Transverse colon (tissue), 4 donors: ENCODE measurements around the gene CMPK1. TPM values are rescaled to one million over a fixed set of nuclear protein-coding genes. Genes with fewer than 3 reads are reported as not detected.

Source experiments
- DNase-seq: peaks from one replicate; pipeline ENCODE4 v3.0.0-alpha.2; 2019
- H3K27ac ChIP-seq, 4 donors: fragments of 200-600 bp; sonication (generic); 2 replicates each; pipeline ENCODE4 v1.5.1; 2016 to 2018; ENCODE audit warnings: inconsistent platforms in 4 of 4
- H3K27me3 ChIP-seq: fragments of 200-600 bp; sonication (generic); 2 replicates; pipeline ENCODE4 v1.5.1; 2017; ENCODE audit warnings: inconsistent platforms
- H3K36me3 ChIP-seq, 4 donors: fragments of 200-600 bp; sonication (generic); 2 replicates each; pipeline ENCODE4 v1.5.1; 2017 to 2019; ENCODE audit warnings: inconsistent platforms in 4 of 4
- H3K4me1 ChIP-seq, 4 donors: fragments of 200-600 bp; sonication (generic); 2 replicates each; pipeline ENCODE4 v1.5.1; 2017 to 2020; ENCODE audit warnings: inconsistent platforms in 4 of 4
- H3K4me3 ChIP-seq, 4 donors: fragments of 200-600 bp; sonication (generic); 1 replicate in 1 of 4; 2 replicates in 3 of 4; pipeline versions ENCODE4 v1.5.1 to v1.6.1; 2017 to 2019; ENCODE audit warnings: inconsistent platforms in 4 of 4
- H3K9me3 ChIP-seq, 2 donors: fragments of 200-600 bp; sonication (generic); 2 replicates each; pipeline ENCODE4 v1.5.1; 2017 to 2019; ENCODE audit warnings: inconsistent platforms in 2 of 2
- CTCF ChIP-seq, 5 experiments: fragments of 200-600 bp in 3 of 5; fragments of 450-650 bp in 2 of 5; sonication (generic) in 3 of 5; IDR thresholded peaks; 1 replicate in 2 of 5; 2 replicates in 3 of 5; pipeline ENCODE4 v1.5.1; 2016 to 2017; ENCODE audit warnings: antibody characterized with exemption in 5 of 5, inconsistent platforms in 3 of 5, mild to moderate bottlenecking in 2 of 5, moderate library complexity in 1 of 5
- EP300 ChIP-seq: sonication (generic); formaldehyde crosslinking; IDR thresholded peaks from one replicate; pipeline ENCODE4 v1.6.1; 2017; ENCODE audit warnings: antibody characterized with exemption, low read depth
- POLR2A ChIP-seq: fragments of 450-650 bp; IDR thresholded peaks from one replicate; pipeline ENCODE4 v1.6.1; 2016; ENCODE audit warnings: antibody characterized with exemption, mild to moderate bottlenecking, moderate library complexity
- POLR2AphosphoS5 ChIP-seq, 3 donors: sonication (generic); formaldehyde crosslinking; IDR thresholded peaks; one replicate each; pipeline ENCODE4 v1.6.1; 2016; ENCODE audit warnings: antibody characterized with exemption in 3 of 3
- WGBS, 2 donors: methylation state at CpG; one replicate each; pipeline ENCODE4 v1.1.5; 2018; ENCODE audit warnings: low coverage in 1 of 2; 5-methylcytosine and 5-hydroxymethylcytosine counted together
- in situ Hi-C, 4 donors: fragments of 200-750 bp; cut with MboI; loops; one replicate each; pipeline versions ENCODE4 v1.15.0 to v1.15.1; 2017; ENCODE audit warnings: low sequenced_read_pairs in 3 of 4, low pct_ligation_motif_present in 1 of 4, low pct_unique_long_range_greater_than_20kb in 1 of 4
- intact Hi-C: fragments of 100-400 bp; cut with DNase I; formaldehyde crosslinking; loops from one replicate; pipeline ENCODE4 v1.15.1; 2023; ENCODE audit warnings: low total_unique reads
- total RNA-seq, 4 donors: library from RNA; depleted of rRNA; stranded (reverse); fragments of >200 nt; gene quantifications; one replicate each; pipeline ENCODE4 v1.1.0, GENCODE V29; 2016

Gene CMPK1
- total RNA-seq, 4 donors from 2014 or later, result 71.6 to 162 (median 109) TPM

GRCh38 chr1:47393141-47393540 is 59.6 kb downstream of the CMPK1 start:
- no peak overlapping the region for H3K27ac ChIP-seq
- no peaks in the 10 kb centered on the region for H3K27me3 ChIP-seq
- TF ChIP-seq POLR2AphosphoS5 (IDR thresholded peaks at IDR 0.05), result no peak
- no peak for TF ChIP-seq POLR2A
- no peak for TF ChIP-seq CTCF (IDR thresholded peaks at IDR 0.05)
- TF ChIP-seq EP300, result no peak
- 66 to 80% methylated on average over 3 to 5 of the region's 5 CpGs for WGBS, 2 donors
- H3K4me1 ChIP-seq, result peaks cover 0 to 14% (median 7%) of the 10 kb centered on the region in 4 donors
- in situ Hi-C loops, result no loop called here
- intact Hi-C loops, result no loop called here
- no peak for DNase-seq
- no peaks in the 10 kb centered on the region for H3K9me3 ChIP-seq
- H3K4me3 ChIP-seq, result no peak overlapping the region
- no peaks in the 10 kb centered on the region for H3K36me3 ChIP-seq

- peaks cover 0 to 6% (median 2%) of the 10 kb centered on the region in 4 donors for H3K4me1 ChIP-seq
- intact Hi-C loops (no loop called here), in situ Hi-C loops (no loop called here)
- 84 to 96% methylated on average over 3 of the region's 3 CpGs for WGBS, 2 donors
- H3K9me3 ChIP-seq, result no peaks in the 10 kb centered on the region
- no peak overlapping the region for H3K27ac ChIP-seq
- DNase-seq, result no peak
- H3K27me3 ChIP-seq, result peaks cover 5% of the 10 kb centered on the region
- no peaks in the 10 kb centered on the region for H3K36me3 ChIP-seq
- no peak overlapping the region for H3K4me3 ChIP-seq
- TF ChIP-seq CTCF (IDR thresholded peaks at IDR 0.05), result no peak
- TF ChIP-seq POLR2A, result no peak
- no peak for TF ChIP-seq EP300
- TF ChIP-seq POLR2AphosphoS5 (IDR thresholded peaks at IDR 0.05), result no peak
Observed at GRCh38 chr1:47395433-47395832, 61.8 kb downstream of the CMPK1 start.

- no peaks in the 10 kb centered on the region for H3K36me3 ChIP-seq
- H3K9me3 ChIP-seq, result no peaks in the 10 kb centered on the region
- TF ChIP-seq EP300, result no peak
- no peak for TF ChIP-seq CTCF (IDR thresholded peaks at IDR 0.05)
- no peak for TF ChIP-seq POLR2A
- no peak for TF ChIP-seq POLR2AphosphoS5 (IDR thresholded peaks at IDR 0.05)
- in situ Hi-C loops (no loop called here), intact Hi-C loops (no loop called here)
- WGBS, 2 donors, result 68 to 100% methylated on average over 2 to 6 of the region's 6 CpGs
- DNase-seq, result no peak
- no peak overlapping the region for H3K4me3 ChIP-seq
- H3K27ac ChIP-seq, result no peak overlapping the region
- H3K4me1 ChIP-seq, result peaks cover 0 to 3% (median 0%) of the 10 kb centered on the region in 4 donors
- H3K27me3 ChIP-seq, result peaks cover 5% of the 10 kb centered on the region
Observed at GRCh38 chr1:47396671-47397196, 63.1 kb downstream of the CMPK1 start.

- Histone ChIP-seq H3K36me3 (no peaks in the 10 kb centered on the region), H3K4me3 (no peak overlapping the region), H3K27ac (no peak overlapping the region), H3K27me3 (peaks cover 5% of the 10 kb centered on the region), H3K9me3 (no peaks in the 10 kb centered on the region), H3K4me1 (peaks cover 0 to 3% (median 0%) of the 10 kb centered on the region in 4 donors)
- 90% methylated on average over 4 of the region's 4 CpGs; no CpG with 5 or more reads in 1 of the 2 donors for WGBS, 2 donors
- no peak for TF ChIP-seq POLR2A
- no peak for TF ChIP-seq CTCF (IDR thresholded peaks at IDR 0.05)
- TF ChIP-seq EP300, result no peak
- no peak for TF ChIP-seq POLR2AphosphoS5 (IDR thresholded peaks at IDR 0.05)
- no peak for DNase-seq
- in situ Hi-C loops, result no loop called here
- intact Hi-C loops, result no loop called here
Observed at GRCh38 chr1:47399138-47399845, 65.7 kb downstream of the CMPK1 start.
